NCI-H510A treated with DMSO at 0.1 percent for 48 hours (cell line): ENCODE results near the gene ARHGAP30.
"Not testable (repeated sequence)": the region's sequence is repeated elsewhere in the genome, so short reads cannot be mapped to it uniquely, and the experiment has no call there.

Experiments used
- DNase-seq: peaks from one replicate; lab custom pipeline; 2025; lab: John Stamatoyannopoulos, UW

Gene ARHGAP30

DNA sequence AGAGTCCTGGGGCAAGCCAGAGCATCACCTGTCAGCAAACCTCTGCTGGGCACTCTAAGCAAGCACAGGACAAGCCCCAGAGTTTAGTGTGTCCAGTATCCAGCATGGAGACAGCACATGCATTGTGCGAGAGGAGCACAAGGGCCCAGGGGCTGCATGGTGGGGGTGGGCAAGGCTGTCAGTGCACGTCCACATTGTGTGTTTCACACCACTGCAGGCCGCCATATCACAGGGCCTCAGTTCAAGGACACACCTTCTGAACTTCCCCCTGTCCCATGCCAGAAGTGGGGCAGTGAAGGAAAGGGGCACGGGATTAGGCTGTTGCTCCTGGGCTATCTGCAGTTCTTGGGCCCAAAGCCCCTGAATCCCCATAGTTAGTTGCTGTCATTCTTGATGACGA lies 30.1 kb downstream of the ARHGAP30 start:
- no peak for DNase-seq

DNA sequence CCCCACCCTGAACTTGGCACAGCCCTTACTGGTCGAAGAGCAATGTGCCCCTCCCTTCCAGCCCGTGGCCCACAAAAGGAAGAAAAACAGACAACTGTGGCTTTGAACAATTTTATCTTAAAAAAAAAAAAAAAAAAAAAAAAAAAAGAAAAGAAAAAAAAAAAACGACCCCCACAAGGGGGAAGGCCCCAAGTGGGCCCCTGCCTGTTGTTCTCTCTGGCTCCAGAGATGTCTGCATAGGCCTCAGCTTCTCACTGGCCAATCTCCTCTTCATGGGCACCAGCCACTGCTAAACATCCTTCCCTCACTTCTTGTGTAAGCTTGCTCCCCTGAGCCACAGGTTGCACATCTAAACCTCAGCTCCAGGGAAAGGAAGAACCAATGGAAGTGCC lies 30.5 kb downstream of the ARHGAP30 start:
- no peak for DNase-seq

DNA sequence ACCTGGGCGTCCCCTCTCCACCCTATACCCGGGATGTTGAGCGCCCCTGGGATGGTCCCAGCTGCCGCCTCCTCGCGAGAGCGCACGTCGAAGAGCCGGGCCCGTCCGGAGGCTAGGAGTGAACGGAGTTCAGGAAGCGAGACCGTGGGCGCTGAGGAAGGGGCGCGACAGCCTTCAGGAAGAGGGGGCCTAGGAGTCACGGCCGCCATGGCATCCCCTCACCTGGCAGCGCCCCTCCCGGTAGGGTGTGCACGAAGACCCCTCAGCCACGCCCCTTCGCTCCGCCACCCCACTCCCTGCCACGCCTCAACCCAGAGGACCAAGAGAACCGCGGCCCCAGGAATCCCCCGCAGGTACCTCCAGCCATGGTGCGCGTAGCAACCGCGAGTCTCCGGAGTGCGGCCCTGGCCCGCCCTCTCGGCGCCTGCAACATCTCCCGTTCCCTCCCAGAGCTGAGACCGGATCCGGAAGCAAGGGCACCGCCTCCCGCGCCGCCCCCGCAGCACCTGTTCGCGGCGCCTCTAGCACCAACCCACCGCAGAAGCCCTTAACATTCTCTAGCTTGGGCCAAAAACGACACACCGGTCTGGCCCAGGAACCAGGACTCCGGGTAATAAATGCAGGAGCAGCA lies 31.1 kb downstream of the ARHGAP30 start, which contains the start of gene TSTD1:
TSTD1 (minus strand) TSS at position 442 of the 631 bp plus-strand sequence; CDS start at position 367, 75 bp downstream.
- DNase-seq = peak; percentile 78

DNA sequence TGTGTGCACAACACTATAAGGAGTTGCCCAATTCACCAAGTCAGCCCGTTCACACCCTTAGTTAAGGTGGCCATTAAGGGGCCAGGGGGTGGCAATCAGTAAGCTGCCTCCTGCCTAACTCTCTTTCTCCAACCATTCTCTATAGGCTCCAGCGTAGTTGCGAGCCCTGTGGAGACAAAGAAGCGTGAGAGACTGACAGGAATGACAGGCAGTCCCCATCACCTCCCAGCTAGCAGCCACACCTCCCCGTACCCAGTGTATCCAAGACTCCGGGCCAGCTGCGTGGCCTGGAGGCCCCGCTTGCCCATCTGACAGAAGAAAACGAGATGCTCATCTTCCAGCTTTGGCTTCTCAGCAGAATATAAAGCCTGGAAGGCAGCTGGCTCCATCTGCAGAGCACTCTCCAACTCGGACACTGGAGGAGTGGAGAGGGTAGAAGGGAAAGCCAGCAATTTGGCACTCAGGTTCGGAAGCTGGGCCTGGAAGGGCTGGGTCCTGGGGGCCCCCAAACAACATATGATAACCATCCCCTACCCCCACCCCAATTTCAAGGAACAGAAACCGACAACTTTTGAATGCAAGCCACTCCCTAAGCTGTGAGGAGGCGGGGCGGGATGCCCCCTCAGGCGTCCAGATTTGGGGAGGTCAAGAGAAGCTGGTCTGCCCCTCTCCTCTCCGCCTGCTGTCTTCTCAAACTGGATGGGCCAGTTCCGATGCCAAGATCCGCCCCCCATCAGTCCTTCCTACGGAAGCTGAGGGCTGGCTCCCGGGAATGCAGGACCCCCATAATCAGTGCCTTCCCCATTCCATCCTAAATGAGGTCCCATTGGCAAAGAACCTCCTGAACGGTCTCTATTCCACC lies 31.8 kb downstream of the ARHGAP30 start:
- DNase-seq = no peak

DNA sequence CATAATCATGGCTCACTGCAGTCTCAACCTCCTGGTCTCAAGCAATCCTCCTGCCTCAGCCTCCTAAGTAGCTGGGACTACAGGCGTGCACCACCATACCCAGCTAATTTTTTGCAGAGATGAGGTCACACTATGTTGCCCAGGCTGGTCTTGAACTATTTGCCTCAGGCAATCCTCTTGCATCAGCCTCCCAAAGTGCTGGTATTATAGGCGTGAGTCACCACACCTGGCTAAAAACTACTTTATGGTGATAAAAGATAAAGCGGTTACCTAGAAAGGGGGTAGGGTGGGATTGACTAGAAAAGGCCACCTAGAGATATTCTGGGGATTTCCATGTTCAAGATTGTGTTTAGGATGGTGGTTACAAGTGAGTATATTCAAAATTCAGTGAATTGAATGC lies 35.9 kb downstream of the ARHGAP30 start:
- DNase-seq = no peak

DNA sequence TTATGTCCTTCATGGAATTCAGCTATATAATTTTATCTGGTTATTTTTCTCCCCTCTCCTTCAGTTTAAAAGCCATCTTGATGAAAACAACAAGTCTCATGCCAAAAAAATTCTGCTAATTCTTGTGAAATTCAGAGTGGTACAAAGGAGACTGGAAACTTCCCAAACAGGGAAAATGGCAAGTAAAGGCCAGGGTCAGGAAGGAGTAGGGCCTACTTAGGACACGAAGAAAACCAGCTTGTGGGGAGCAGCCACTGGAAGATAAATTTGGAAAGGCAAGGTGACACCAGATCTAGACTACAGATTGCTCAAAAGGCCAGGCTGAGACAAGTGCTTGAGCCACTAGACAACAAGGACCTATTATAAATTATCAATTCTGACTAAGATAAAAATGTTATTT lies 37.3 kb downstream of the ARHGAP30 start:
- DNase-seq = no peak

DNA sequence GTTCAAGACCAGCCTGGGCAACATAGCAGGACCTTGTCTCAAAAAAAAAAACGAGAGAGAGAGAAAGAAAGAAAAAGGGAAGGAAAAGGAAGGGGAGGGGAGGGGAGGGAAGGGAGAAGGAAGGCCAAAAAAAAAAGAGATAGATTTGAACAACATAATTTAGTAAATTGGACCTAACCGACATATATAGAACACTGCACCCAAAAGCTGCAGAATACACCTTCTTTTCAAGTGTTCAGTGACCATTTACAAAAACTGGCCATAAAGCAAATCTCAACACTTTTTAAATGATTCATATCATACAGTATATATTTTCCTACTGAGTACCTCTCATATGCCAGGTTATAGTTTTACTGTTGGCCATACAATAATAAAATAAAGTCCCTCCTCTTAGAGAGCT lies 37.8 kb downstream of the ARHGAP30 start:
- DNase-seq = no peak

DNA sequence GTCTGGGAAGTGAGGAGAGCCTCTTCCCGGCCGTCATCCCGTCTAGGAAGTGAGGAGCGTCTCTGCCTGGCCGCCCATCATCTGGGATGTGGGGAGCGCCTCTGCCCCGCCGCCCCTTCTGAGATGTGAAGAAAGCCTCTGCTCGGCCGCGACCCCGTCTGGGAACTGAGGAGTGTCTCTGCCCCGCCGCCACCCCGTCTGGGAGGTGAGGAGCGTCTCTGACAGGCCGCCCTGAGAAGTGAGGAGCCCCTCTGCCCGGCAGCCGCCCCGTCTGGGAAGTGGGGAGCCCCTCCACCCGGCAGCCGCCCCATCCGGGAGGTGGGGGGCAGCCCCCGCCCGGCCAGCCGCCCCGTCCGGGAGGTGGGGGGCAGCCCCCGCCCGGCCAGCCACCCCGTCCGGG lies 40.2 kb downstream of the ARHGAP30 start:
- not testable (repeated sequence) for DNase-seq

DNA sequence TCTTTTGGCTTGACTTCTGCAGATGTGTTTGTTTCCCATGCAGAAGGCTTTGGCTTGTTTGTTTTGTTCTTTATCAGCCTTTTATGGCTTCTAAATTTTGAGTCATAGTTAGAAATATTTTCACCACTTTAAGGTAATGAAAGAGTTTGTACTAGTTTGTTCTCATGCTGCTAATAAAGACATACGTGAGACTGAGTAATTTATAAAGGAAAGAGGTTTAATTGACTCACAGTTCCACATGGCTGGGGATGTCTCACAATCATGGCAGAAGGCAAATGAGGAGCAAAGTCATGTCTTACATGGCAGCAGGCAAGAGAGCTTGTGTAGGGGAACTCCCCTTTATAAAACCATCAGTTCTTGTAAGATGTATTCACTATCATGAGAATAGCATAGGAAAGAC lies 42.7 kb downstream of the ARHGAP30 start:
- not testable (repeated sequence) for DNase-seq

DNA sequence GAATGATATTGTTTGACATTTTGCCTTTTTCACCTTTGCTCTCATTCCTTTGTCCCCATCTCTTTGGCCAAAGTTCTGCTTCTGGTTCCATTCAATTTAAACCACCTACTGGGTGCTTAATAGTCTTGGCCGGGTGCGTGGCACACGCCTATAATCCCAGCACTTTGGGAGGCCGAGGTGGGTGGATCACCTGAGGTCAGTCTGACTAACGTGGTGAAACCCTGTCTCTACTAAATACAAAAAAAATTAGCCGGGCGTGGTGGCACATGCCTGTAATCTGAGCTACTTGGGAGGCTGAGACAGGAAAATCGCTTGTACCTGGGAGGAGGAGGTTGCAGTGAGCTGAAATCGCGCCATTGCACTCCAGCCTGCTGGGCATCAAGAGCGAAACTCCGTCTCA lies 47.3 kb downstream of the ARHGAP30 start:
- DNase-seq = not testable (repeated sequence)

DNA sequence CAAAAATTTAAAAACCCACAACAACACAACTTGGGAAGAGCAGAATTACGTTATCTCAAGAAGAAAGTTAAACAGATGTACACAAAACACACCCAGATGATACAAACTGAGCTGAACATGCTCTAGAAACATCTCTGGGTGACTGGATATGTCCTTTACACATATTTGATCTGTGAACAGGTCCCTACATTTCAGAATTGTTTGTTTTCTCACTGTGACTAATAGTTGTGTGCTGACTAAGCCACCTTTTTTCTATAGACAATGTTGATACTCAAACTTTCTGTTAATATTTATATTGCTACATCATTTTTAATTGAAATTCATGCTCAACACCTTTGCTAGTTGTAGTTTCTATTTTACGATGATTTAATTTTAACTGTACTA lies 47.7 kb downstream of the ARHGAP30 start:
- DNase-seq = no peak

DNA sequence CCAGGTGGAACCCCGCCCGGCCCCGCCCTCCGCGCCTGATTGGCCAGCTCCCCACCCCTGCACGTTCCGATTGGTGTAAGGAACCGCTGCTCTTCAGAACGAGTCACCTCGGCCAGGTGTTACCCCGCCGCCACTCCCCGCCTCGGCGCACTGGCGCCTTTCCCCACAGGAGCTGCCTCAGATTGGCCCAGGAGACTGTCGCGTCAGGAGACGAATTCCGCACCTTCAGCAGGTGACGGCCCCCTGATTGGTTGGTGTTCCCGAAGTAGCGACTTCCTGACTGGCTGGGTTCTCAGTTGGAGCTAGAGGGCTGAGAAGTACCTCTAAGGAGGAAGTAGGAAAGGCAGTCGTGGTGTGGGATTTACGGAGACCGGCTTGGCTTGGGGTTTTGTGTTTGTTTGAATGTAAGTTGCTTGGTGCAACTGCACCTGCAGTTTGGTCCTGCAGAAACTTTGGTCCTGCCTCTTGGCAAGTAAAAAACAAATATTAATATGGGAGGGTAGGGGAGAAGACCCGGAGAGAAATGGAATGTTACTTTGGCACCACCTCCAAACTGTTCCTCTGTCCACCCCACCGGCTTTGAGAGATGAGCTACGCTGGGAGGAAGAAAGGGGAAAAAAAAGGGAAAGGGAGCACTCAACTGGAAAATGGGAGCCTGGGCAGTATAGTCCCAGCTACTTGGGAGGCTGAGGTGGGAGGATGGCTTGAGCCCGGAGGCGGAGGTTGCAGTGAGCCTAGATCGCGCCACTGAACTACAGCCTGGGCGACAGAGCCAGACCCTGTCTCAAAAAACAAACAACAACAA lies 48.3 kb downstream of the ARHGAP30 start:
- peak; percentile 97 for DNase-seq

DNA sequence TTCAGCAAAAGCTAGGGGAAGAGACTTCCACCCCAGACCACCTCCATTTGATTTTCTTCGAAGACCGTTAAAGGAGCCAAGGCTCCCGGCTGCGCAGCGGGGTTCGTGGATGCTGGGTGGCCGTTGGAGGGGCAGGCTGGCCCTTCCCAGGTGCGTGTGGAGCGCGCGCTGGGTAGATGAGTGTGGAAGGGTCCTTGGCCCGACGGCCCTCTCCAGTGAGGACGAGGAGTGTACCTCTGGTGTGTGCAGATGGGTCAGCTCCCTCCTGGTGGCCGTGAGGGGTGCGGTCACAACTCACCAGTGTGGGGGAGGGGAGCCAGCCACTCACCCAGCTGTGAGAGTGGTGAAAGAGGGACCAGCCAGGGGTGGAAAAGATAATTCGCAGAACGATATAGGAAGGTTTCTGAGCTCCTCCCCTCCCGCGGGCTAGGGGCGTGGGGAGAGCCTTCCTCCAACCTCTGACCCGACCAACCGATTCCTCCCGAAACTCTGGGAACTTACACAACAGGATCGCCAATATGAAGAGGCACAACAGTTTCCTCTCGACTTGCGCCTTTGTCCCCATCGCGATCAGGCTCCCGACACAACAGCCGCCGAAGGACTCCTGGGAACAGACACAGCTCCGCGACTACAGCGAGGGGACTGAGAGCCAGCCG lies 49.1 kb downstream of the ARHGAP30 start, which contains the start of gene F11R:
F11R (minus strand) TSS at position 644 of the 656 bp plus-strand sequence; CDS start at position 565, 79 bp downstream.
- peak; percentile 78 for DNase-seq

DNA sequence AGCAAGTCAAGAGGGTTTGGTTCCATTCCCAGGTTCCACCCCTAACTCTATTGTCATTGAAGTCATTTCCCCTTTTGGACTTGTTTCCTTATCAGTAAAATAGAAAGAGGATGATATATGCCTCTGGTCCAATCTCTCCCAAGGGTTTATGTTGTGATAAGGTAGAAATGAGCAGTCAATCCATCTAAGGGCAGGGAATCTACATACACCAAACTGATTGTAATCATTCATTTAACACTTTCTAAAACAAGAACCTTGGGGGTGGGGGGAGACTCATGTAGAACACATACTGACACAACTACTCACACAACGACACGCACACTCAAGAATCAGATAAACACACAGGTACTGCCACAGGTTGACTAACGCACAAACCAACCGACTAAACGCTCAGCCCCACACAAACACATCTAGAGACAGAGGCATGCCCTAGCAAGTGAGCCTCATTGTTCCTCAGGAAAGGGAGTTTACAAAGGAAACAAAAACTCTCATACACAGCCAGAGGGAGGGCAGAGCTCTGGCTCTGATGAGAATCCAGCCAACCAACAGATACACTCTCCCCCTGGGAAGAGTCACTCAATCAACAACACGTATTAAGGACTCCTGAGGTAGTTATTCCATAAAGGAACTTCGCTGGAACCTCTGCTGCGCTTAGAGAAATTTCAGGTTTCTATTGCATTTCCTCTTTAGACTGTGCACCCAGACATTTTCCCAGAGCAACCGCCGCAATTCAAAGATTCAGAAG lies 49.8 kb downstream of the ARHGAP30 start:
- peak; percentile 35 for DNase-seq

DNA sequence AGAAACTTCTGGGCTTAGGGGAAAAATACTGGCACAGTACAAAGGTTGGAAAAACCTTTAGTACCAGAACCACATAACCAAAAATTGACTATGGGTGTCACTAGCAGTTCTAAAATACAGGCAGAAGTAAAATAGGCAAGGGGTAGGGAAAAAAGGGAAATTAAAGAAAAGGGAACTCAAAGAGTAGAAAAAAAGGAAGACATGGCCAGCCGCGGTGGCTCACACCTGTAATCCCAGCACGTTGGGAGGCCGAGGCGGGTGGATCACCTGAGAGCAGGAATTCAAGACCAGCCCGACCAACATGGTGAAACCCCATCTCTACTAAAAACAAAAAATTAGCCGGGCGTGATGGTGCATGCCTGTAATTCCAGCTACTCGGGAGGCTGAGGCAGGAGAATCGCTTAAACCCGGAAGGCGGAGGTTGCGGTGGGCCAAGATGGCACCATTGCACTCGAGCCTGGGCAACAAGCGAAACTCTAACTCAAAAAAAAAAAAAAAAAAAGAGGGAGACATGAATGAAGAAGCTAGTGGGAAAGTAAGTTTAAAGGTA lies 50.5 kb downstream of the ARHGAP30 start:
- DNase-seq = not testable (repeated sequence)

DNA sequence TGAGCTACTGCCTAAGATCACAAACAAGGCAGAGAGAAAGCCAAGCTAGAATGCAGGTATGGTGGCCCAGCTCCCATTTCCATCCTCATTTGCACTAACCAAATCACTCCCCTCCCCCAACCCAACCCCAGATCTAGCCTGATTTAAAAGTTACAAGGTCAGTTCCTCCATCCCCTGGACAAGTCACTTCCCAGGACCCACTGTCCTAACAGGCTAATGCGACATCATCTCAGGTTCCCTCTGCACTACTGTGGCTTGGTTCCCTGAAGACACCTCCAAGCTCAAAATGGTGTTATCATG lies 51.1 kb downstream of the ARHGAP30 start:
- DNase-seq = no peak

DNA sequence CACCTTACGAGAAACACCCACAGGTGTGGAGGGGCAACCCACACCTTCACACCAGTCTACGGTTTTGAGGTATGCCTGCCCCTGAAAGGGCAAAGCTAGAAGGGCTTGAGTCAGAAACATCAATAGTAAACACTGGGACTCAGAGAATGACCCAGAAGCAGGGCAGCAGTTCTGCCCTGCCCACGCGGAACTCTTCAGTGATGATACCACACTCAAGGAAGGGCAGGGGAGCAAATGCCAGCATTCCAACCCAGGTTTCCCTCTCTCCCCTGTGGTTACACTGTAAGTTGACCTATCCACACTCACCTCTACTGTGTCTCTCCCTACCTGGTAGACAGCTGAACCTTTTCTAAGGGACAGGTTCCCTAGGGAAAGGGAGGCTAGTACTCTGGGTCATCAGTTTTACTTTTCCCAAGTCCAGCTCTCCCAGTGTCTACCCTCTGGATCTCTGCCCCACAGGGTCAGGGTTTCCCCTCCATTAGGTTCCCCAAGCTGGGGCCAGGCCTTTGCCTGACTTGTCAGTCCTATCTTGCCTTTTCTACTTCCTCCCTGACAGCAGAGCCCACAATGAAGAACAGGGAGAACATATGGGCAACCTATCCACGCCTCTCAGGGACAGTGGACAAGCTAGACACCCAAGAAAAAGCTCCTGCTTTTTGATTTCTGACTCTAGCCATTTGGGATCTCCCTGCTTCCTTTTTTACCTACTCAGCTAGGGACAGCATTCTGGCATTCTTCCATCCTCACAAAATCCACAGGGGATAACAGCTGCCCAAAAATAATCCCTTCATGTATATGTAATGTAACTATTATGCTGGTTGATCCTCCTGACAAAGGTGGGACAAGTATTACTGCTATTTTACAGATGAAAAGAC lies 51.7 kb downstream of the ARHGAP30 start:
- DNase-seq = no peak

DNA sequence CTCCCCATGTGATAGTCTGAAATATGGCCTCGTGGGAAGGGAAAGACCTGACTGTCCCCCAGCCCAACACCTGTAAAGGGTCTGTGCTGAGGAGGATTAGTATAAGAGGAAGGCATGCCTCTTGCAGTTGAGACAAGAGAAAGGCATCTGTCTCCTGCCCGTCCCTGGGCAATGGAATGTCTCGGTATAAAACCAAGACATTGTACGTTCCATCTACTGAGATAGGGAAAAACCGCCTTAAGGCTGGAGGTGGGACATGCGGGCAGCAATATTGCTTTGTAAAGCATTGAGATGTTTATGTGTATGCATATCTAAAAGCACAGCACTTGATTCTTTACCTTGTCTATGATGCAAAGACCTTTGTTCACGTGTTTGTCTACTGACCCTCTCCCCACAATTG lies 52.5 kb downstream of the ARHGAP30 start:
- not testable (repeated sequence) for DNase-seq

DNA sequence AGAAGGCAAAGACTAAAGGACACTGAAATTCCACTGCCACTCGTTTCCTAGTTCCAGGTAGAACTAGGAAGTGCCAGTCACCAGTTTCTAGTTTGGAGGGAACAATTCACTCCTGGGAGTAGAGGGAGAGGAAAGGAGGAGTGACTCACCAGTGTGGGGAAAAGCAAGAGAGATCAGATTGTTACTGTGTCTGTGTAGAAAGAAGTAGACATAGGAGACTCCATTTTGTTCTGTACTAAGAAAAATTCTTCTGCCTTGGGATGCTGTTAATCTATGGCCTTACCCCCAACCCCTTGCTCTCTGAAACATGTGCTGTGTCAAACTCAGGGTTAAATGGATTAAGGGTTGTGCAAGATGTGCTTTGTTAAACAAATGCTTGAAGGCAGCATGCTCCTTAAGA lies 53.0 kb downstream of the ARHGAP30 start:
- not testable (repeated sequence) for DNase-seq
